Mesenchymal stem cell (in vitro differentiated cells and primary cell): Measurements from ENCODE around the gene YPEL5.

Experiments used
- DNase-seq: peaks from one replicate; pipeline ENCODE4 v3.0.0-alpha.2; 2013
- H2AFZ ChIP-seq: one replicate; pipeline ENCODE4 v1.6.1; 2013; ENCODE audit warnings: low read depth, mild to moderate bottlenecking, control low read depth, inconsistent platforms, low read length, moderate library complexity
- H2AK5ac ChIP-seq: 2 replicates; pipeline ENCODE4 v1.6.1; 2013; ENCODE audit warnings: low read length, moderate library complexity, mild to moderate bottlenecking, inconsistent platforms; ENCODE audit not compliant: severe bottlenecking
- H2BK120ac ChIP-seq: one replicate; pipeline ENCODE4 v1.6.1; 2013; ENCODE audit warnings: low read depth, mild to moderate bottlenecking, inconsistent platforms, low read length, moderate library complexity
- H2BK12ac ChIP-seq, 2 experiments: one replicate each; pipeline ENCODE4 v1.6.1; 2013; ENCODE audit warnings: inconsistent platforms in 2 of 2, low read length in 2 of 2, mild to moderate bottlenecking in 2 of 2, moderate library complexity in 2 of 2, control low read depth in 1 of 2
- H2BK15ac ChIP-seq: one replicate; pipeline ENCODE4 v1.6.1; 2013; ENCODE audit warnings: mild to moderate bottlenecking, low read depth, inconsistent platforms; ENCODE audit not compliant: poor library complexity, severe bottlenecking
- H2BK5ac ChIP-seq: 2 replicates; pipeline ENCODE4 v1.6.1; 2013; ENCODE audit warnings: low read depth, mild to moderate bottlenecking, low read length, control low read depth, inconsistent platforms; ENCODE audit not compliant: poor library complexity, severe bottlenecking
- H3K14ac ChIP-seq, 2 experiments: one replicate each; pipeline ENCODE4 v1.6.1; 2013; ENCODE audit warnings: inconsistent platforms in 2 of 2, low read length in 2 of 2, control low read depth in 1 of 2, mild to moderate bottlenecking in 1 of 2, moderate library complexity in 1 of 2
- H3K18ac ChIP-seq, 2 experiments: one replicate each; pipeline ENCODE4 v1.6.1; 2013; ENCODE audit warnings: inconsistent platforms in 2 of 2, low read length in 2 of 2, control low read depth in 1 of 2, low read depth in 1 of 2, mild to moderate bottlenecking in 1 of 2
- H3K23ac ChIP-seq, 2 experiments: one replicate each; pipeline ENCODE4 v1.6.1; 2013; ENCODE audit warnings: inconsistent platforms in 2 of 2, low read length in 2 of 2, mild to moderate bottlenecking in 2 of 2, moderate library complexity in 2 of 2, control low read depth in 1 of 2
- H3K27ac ChIP-seq: 2 replicates; pipeline ENCODE4 v1.5.1; 2013; ENCODE audit warnings: mild to moderate bottlenecking, moderate library complexity, low read length, control low read depth, inconsistent platforms; ENCODE audit not compliant: poor library complexity, severe bottlenecking
- H3K27me3 ChIP-seq, 2 experiments: 2 replicates each; pipeline versions ENCODE4 v1.6.1 to v1.7.0; 2013; ENCODE audit warnings: low read length in 2 of 2, mild to moderate bottlenecking in 2 of 2, moderate library complexity in 2 of 2, control low read depth in 1 of 2, inconsistent platforms in 1 of 2; ENCODE audit not compliant: control insufficient read depth in 1 of 2, insufficient read depth in 1 of 2
- H3K36me3 ChIP-seq, 2 experiments: 2 replicates each; pipeline versions ENCODE4 v1.6.1 to v1.7.0; 2013; ENCODE audit warnings: low read length in 2 of 2, control low read depth in 1 of 2, inconsistent platforms in 1 of 2, low read depth in 1 of 2, mild to moderate bottlenecking in 1 of 2; ENCODE audit not compliant: insufficient read depth in 2 of 2, control insufficient read depth in 1 of 2
- H3K4ac ChIP-seq, 2 experiments: one replicate each; pipeline ENCODE4 v1.6.1; 2013; ENCODE audit warnings: inconsistent platforms in 2 of 2, low read length in 2 of 2, mild to moderate bottlenecking in 2 of 2, moderate library complexity in 2 of 2, control low read depth in 1 of 2, low read depth in 1 of 2
- H3K4me1 ChIP-seq: 2 replicates; pipeline ENCODE4 v1.6.1; 2013; ENCODE audit warnings: low read depth, low read length, control low read depth; ENCODE audit not compliant: control insufficient read depth, insufficient read depth
- H3K4me2 ChIP-seq: 2 replicates; pipeline ENCODE4 v1.6.1; 2013; ENCODE audit warnings: low read length, mild to moderate bottlenecking, inconsistent platforms; ENCODE audit not compliant: poor library complexity, severe bottlenecking
- H3K4me3 ChIP-seq, 2 experiments: 2 replicates each; pipeline versions ENCODE4 v1.5.1 to v1.7.0; 2013; ENCODE audit warnings: low read length in 2 of 2, mild to moderate bottlenecking in 2 of 2, control low read depth in 1 of 2, low read depth in 1 of 2; ENCODE audit not compliant: insufficient read depth in 1 of 2
- H3K79me1 ChIP-seq: replicated peaks from 2 replicates; pipeline ENCODE4 v1.6.1; 2013; ENCODE audit warnings: mild to moderate bottlenecking, control low read depth, low read length, inconsistent platforms; ENCODE audit not compliant: poor library complexity, severe bottlenecking
- H3K9ac ChIP-seq: 2 replicates; pipeline ENCODE4 v1.7.0; 2013; ENCODE audit warnings: mild to moderate bottlenecking, low read length, moderate library complexity
- H3K9me3 ChIP-seq: 2 replicates; pipeline ENCODE4 v1.7.0; 2013; ENCODE audit warnings: mild to moderate bottlenecking, low read length; ENCODE audit not compliant: control insufficient read depth
- H4K8ac ChIP-seq: one replicate; pipeline ENCODE4 v1.6.1; 2013; ENCODE audit warnings: inconsistent platforms, mild to moderate bottlenecking, low read length, moderate library complexity
- H4K91ac ChIP-seq: one replicate; pipeline ENCODE4 v1.6.1; 2013; ENCODE audit warnings: mild to moderate bottlenecking, low read length, inconsistent platforms
- WGBS: methylation state at CpG from one replicate; pipeline ENCODE4 v1.1.7; 2013; ENCODE audit warnings: mixed read lengths; 5-methylcytosine and 5-hydroxymethylcytosine counted together

The YPEL5 gene

GRCh38 chr2:30201990-30202389, 55.2 kb downstream of the YPEL5 start:
- Histone ChIP-seq H3K14ac (no peak overlapping the region), H3K4me3 (no peak overlapping the region), H3K23ac (no peak overlapping the region), H4K8ac (no peak overlapping the region), H3K4me1 (no peaks in the 10 kb centered on the region), H3K4ac (no peak overlapping the region), H3K9me3 (no peaks in the 10 kb centered on the region), H2BK120ac (no peak overlapping the region), H3K4me2 (no peak overlapping the region), H3K36me3 (no peaks in the 10 kb centered on the region), H2BK15ac (no peak overlapping the region), H2AFZ (no peak overlapping the region), H2BK12ac (no peak overlapping the region), H3K9ac (no peak overlapping the region), H2BK5ac (no peak overlapping the region), H2AK5ac (no peak overlapping the region), H3K18ac (no peak overlapping the region), H3K27me3 (peaks cover 6 to 27% of the 10 kb centered on the region in 2 experiments), H3K79me1 (no peaks in the 10 kb centered on the region), H4K91ac (no peak overlapping the region), H3K27ac (no peak overlapping the region)
- 63% methylated on average over 1 of the region's 1 CpG for WGBS
- DNase-seq: no peak

GRCh38 chr2:30203156-30203555, 56.3 kb downstream of the YPEL5 start:
- peaks cover 6 to 33% of the 10 kb centered on the region in 2 experiments for H3K27me3 ChIP-seq
- no peak overlapping the region for H3K14ac ChIP-seq
- H2BK12ac ChIP-seq: no peak overlapping the region
- no peak overlapping the region for H2BK5ac ChIP-seq
- H3K9me3 ChIP-seq: no peaks in the 10 kb centered on the region
- H2AK5ac ChIP-seq: no peak overlapping the region
- H4K91ac ChIP-seq: no peak overlapping the region
- H3K4me2 ChIP-seq: no peak overlapping the region
- H3K4ac ChIP-seq: no peak overlapping the region
- H2BK120ac ChIP-seq: no peak overlapping the region
- H3K27ac ChIP-seq: no peak overlapping the region
- H3K79me1 ChIP-seq: no peaks in the 10 kb centered on the region
- H3K4me3 ChIP-seq: no peak overlapping the region
- H4K8ac ChIP-seq: no peak overlapping the region
- no peak overlapping the region for H3K9ac ChIP-seq
- no peaks in the 10 kb centered on the region for H3K4me1 ChIP-seq
- no peak overlapping the region for H2AFZ ChIP-seq
- no peak overlapping the region for H2BK15ac ChIP-seq
- WGBS: 88% methylated on average over 7 of the region's 7 CpGs
- DNase-seq: no peak
- no peak overlapping the region for H3K18ac ChIP-seq
- no peak overlapping the region for H3K23ac ChIP-seq
- H3K36me3 ChIP-seq: no peaks in the 10 kb centered on the region

- Histone ChIP-seq H2BK15ac (no peak overlapping the region), H2BK12ac (no peak overlapping the region), H3K4me3 (no peak overlapping the region), H3K18ac (no peak overlapping the region), H3K27me3 (peaks cover 10 to 33% of the 10 kb centered on the region in 2 experiments), H3K36me3 (no peaks in the 10 kb centered on the region), H3K79me1 (no peaks in the 10 kb centered on the region), H3K4me1 (no peaks in the 10 kb centered on the region), H2AFZ (no peak overlapping the region), H3K23ac (no peak overlapping the region), H4K91ac (no peak overlapping the region), H3K14ac (no peak overlapping the region), H3K9ac (no peak overlapping the region), H3K4me2 (no peak overlapping the region), H2BK5ac (no peak overlapping the region), H2AK5ac (no peak overlapping the region), H4K8ac (no peak overlapping the region), H3K27ac (no peak overlapping the region), H3K4ac (no peak overlapping the region), H2BK120ac (no peak overlapping the region), H3K9me3 (no peaks in the 10 kb centered on the region)
- 86% methylated on average over 4 of the region's 4 CpGs for WGBS
- no peak for DNase-seq
These were observed 57.5 kb downstream of the YPEL5 start for GRCh38 chr2:30204281-30204680.

- Histone ChIP-seq H4K8ac (no peak overlapping the region), H3K36me3 (no peaks in the 10 kb centered on the region), H2BK12ac (no peak overlapping the region), H3K4me3 (no peak overlapping the region), H4K91ac (no peak overlapping the region), H3K9me3 (no peaks in the 10 kb centered on the region), H2AK5ac (no peak overlapping the region), H3K27ac (no peak overlapping the region), H2AFZ (no peak overlapping the region), H3K23ac (no peak overlapping the region), H3K14ac (no peak overlapping the region), H2BK5ac (no peak overlapping the region), H2BK15ac (no peak overlapping the region), H3K4ac (no peak overlapping the region), H3K27me3 (peaks cover 10 to 33% of the 10 kb centered on the region in 2 experiments), H3K79me1 (no peaks in the 10 kb centered on the region), H2BK120ac (no peak overlapping the region), H3K18ac (no peak overlapping the region), H3K4me2 (no peak overlapping the region), H3K4me1 (no peaks in the 10 kb centered on the region), H3K9ac (no peak overlapping the region)
- no CpG with 5 or more reads among the region's 1 CpG for WGBS
- DNase-seq: no peak
These were observed 58.6 kb downstream of the YPEL5 start for GRCh38 chr2:30205456-30205855.
